Activated T-cell treated with anti-CD3 and anti-CD28 coated beads, Interleukin-2, amount 50 U/mL, for 4 hours (primary cell): Measurements from ENCODE around the gene IL4I1. TPM values are rescaled to one million over a fixed set of nuclear protein-coding genes. Genes with fewer than 3 reads are reported as not detected.

Experiments used
- ATAC-seq, 2 donors: fragments of 200-7000 bp; cut with Tn5 transposase; one replicate each; pipeline ENCODE4 v1.10.0; 2021
- DNase-seq: peaks from one replicate; pipeline ENCODE4 v3.0.0-alpha.2; 2020
- H3K27me3 Mint-ChIP-seq: one replicate; pipeline ENCODE4 v1.8.0; 2021; ENCODE audit warnings: low read depth, mixed read lengths
- H3K36me3 Mint-ChIP-seq: one replicate; pipeline ENCODE4 v1.8.0; 2022; ENCODE audit warnings: mixed read lengths; ENCODE audit not compliant: insufficient read depth
- H3K4me1 Mint-ChIP-seq: one replicate; pipeline ENCODE4 v1.8.0; 2021; ENCODE audit warnings: low read depth, mixed read lengths
- H3K4me3 Mint-ChIP-seq: one replicate; pipeline ENCODE4 v1.8.0; 2021; ENCODE audit warnings: mild to moderate bottlenecking, moderate library complexity, mixed read lengths
- H3K9me3 Mint-ChIP-seq: one replicate; pipeline ENCODE4 v1.8.0; 2021; ENCODE audit warnings: mixed read lengths
- total RNA-seq, 3 donors: library from RNA; stranded (reverse); gene quantifications; one replicate each; pipeline ENCODE4 v1.2.1, GENCODE V29; 2021

IL4I1 gene
- total RNA-seq, 3 donors from 2014 or later, result 24.7 to 52.7 (median 36.4) TPM

- no peak for ATAC-seq
- peak overlapping the region; percentile 81 for H3K4me3 Mint-ChIP-seq
- no peak for DNase-seq
- H3K36me3 Mint-ChIP-seq, result no peaks in the 10 kb centered on the region
- H3K4me1 Mint-ChIP-seq, result peaks cover 46% of the 10 kb centered on the region
- H3K27me3 Mint-ChIP-seq, result no peaks in the 10 kb centered on the region
- no peaks in the 10 kb centered on the region for H3K9me3 Mint-ChIP-seq
These were observed 2.5 kb downstream of the IL4I1 start for GRCh38 chr19:49894011-49894664.

- Mint-ChIP-seq H3K4me3 (peak overlapping the region; percentile 33), H3K36me3 (no peaks in the 10 kb centered on the region), H3K4me1 (peaks cover 41% of the 10 kb centered on the region), H3K27me3 (no peaks in the 10 kb centered on the region), H3K9me3 (no peaks in the 10 kb centered on the region)
- DNase-seq (no peak), ATAC-seq (no peak)
These were observed 4.0 kb downstream of the IL4I1 start for GRCh38 chr19:49892716-49893115.

- ATAC-seq (no peak), DNase-seq (no peak)
- Mint-ChIP-seq H3K4me1 (peaks cover 27% of the 10 kb centered on the region), H3K4me3 (peak overlapping the region; percentile 33), H3K36me3 (peaks cover 2% of the 10 kb centered on the region), H3K9me3 (no peaks in the 10 kb centered on the region), H3K27me3 (no peaks in the 10 kb centered on the region)
These were observed 5.3 kb downstream of the IL4I1 start for GRCh38 chr19:49891393-49891792.

GRCh38 chr19:49890349-49891311 lies 6.1 kb downstream of the IL4I1 start:
- no peaks in the 10 kb centered on the region for H3K27me3 Mint-ChIP-seq
- ATAC-seq (peak; percentile 76 to 78), DNase-seq (peak; percentile 70)
- H3K4me3 Mint-ChIP-seq, result peak overlapping the region; percentile 75
- no peaks in the 10 kb centered on the region for H3K9me3 Mint-ChIP-seq
- peaks cover 5% of the 10 kb centered on the region for H3K36me3 Mint-ChIP-seq
- H3K4me1 Mint-ChIP-seq, result peaks cover 20% of the 10 kb centered on the region

- peak; percentile 75 to 76 for ATAC-seq
- H3K4me1 Mint-ChIP-seq, result peaks cover 16% of the 10 kb centered on the region
These were observed 6.9 kb downstream of the IL4I1 start for GRCh38 chr19:49889687-49890348.

GRCh38 chr19:49889038-49889686 lies 7.5 kb downstream of the IL4I1 start:
- no peaks in the 10 kb centered on the region for H3K9me3 Mint-ChIP-seq
- H3K4me1 Mint-ChIP-seq, result peaks cover 16% of the 10 kb centered on the region
- H3K4me3 Mint-ChIP-seq, result no peak overlapping the region
- DNase-seq (no peak), ATAC-seq (no peak)
- H3K36me3 Mint-ChIP-seq, result peaks cover 15% of the 10 kb centered on the region
- H3K27me3 Mint-ChIP-seq, result no peaks in the 10 kb centered on the region

More at GRCh38 chr19:49889687-49890348, 6.9 kb downstream of the IL4I1 start:
- Mint-ChIP-seq H3K9me3 (no peaks in the 10 kb centered on the region), H3K4me3 (peak overlapping the region; percentile 75), H3K36me3 (peaks cover 10% of the 10 kb centered on the region), H3K27me3 (no peaks in the 10 kb centered on the region)
- DNase-seq, result peak; percentile 71

GRCh38 chr19:49888510-49888824 lies 8.2 kb downstream of the IL4I1 start:
- H3K4me1 Mint-ChIP-seq, result peaks cover 12% of the 10 kb centered on the region
- H3K36me3 Mint-ChIP-seq, result peaks cover 17% of the 10 kb centered on the region
- H3K27me3 Mint-ChIP-seq, result no peaks in the 10 kb centered on the region
- H3K9me3 Mint-ChIP-seq, result no peaks in the 10 kb centered on the region
- no peak overlapping the region for H3K4me3 Mint-ChIP-seq
- no peak for DNase-seq
- ATAC-seq, result no peak

GRCh38 chr19:49887665-49888509 lies 8.8 kb downstream of the IL4I1 start:
- Mint-ChIP-seq H3K27me3 (no peaks in the 10 kb centered on the region), H3K4me1 (peaks cover 9% of the 10 kb centered on the region), H3K36me3 (peaks cover 21% of the 10 kb centered on the region), H3K9me3 (no peaks in the 10 kb centered on the region), H3K4me3 (no peak overlapping the region)
- DNase-seq, result no peak
- no peak for ATAC-seq

- Mint-ChIP-seq H3K4me1 (peaks cover 7% of the 10 kb centered on the region), H3K4me3 (no peak overlapping the region), H3K27me3 (no peaks in the 10 kb centered on the region), H3K36me3 (peaks cover 24% of the 10 kb centered on the region), H3K9me3 (no peaks in the 10 kb centered on the region)
- DNase-seq (no peak), ATAC-seq (no peak)
These were observed 9.5 kb downstream of the IL4I1 start for GRCh38 chr19:49887037-49887664.

- H3K36me3 Mint-ChIP-seq, result peaks cover 30% of the 10 kb centered on the region
- H3K27me3 Mint-ChIP-seq, result no peaks in the 10 kb centered on the region
- H3K9me3 Mint-ChIP-seq, result no peaks in the 10 kb centered on the region
- no peak for DNase-seq
- no peak for ATAC-seq
- no peaks in the 10 kb centered on the region for H3K4me1 Mint-ChIP-seq
- H3K4me3 Mint-ChIP-seq, result no peak overlapping the region
These were observed 11.9 kb downstream of the IL4I1 start for GRCh38 chr19:49884760-49885159.

- H3K36me3 Mint-ChIP-seq, result peaks cover 30% of the 10 kb centered on the region
These were observed 12.6 kb downstream of the IL4I1 start for GRCh38 chr19:49884109-49884508.

GRCh38 chr19:49883094-49883493 lies 13.6 kb downstream of the IL4I1 start:
- Mint-ChIP-seq H3K4me3 (no peak overlapping the region), H3K4me1 (peaks cover 12% of the 10 kb centered on the region), H3K9me3 (no peaks in the 10 kb centered on the region), H3K27me3 (no peaks in the 10 kb centered on the region), H3K36me3 (peaks cover 30% of the 10 kb centered on the region)
- DNase-seq (no peak), ATAC-seq (no peak)

More at GRCh38 chr19:49884109-49884508, 12.6 kb downstream of the IL4I1 start:
- no peak for DNase-seq
- no peaks in the 10 kb centered on the region for H3K9me3 Mint-ChIP-seq
- peaks cover 2% of the 10 kb centered on the region for H3K4me1 Mint-ChIP-seq
- H3K4me3 Mint-ChIP-seq, result no peak overlapping the region
- no peaks in the 10 kb centered on the region for H3K27me3 Mint-ChIP-seq
- no peak for ATAC-seq

- Mint-ChIP-seq H3K4me1 (peaks cover 14% of the 10 kb centered on the region), H3K36me3 (peaks cover 32% of the 10 kb centered on the region), H3K4me3 (no peak overlapping the region), H3K9me3 (no peaks in the 10 kb centered on the region), H3K27me3 (no peaks in the 10 kb centered on the region)
- ATAC-seq (no peak), DNase-seq (no peak)
These were observed 14.0 kb downstream of the IL4I1 start for GRCh38 chr19:49882643-49883042.
